Dermis blood vessel endothelial cell (primary cell): ENCODE results near the gene TBC1D22A. TPM values are rescaled to one million over a fixed set of nuclear protein-coding genes. Genes with fewer than 3 reads are reported as not detected.

Source experiments
- DNase-seq: peaks from one replicate; pipeline ENCODE4 v3.0.0; 2010
- total RNA-seq: library from RNA; depleted of rRNA; stranded (reverse); fragments of >200 nt; gene quantifications from 2 replicates; pipeline ENCODE4 v1.2.3, GENCODE V29; 2014

Gene TBC1D22A
- total RNA-seq, 1 donor from 2014 or later: 19.4 TPM

DNA sequence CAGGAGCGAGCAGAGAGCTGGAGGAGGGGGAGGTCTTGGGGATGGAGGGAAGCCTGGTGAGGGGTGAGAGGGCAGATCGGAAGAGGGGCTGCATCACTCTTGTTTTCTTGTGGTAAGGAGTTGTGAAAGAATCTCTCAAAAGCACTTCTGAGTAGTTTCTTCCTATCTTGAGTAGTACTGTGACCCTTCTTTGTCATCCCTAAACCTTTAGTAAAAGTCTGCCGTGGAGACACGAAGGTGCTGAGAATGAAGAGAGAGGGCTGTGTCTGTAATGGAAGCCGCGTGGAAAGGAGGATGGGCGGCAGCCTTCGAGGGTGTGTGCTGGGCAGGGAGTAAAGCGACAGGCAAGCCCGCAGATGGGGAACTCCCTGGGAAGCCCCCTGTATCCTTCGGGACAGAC is 237.8 kb downstream of the TBC1D22A start:
- DNase-seq: no peak

DNA sequence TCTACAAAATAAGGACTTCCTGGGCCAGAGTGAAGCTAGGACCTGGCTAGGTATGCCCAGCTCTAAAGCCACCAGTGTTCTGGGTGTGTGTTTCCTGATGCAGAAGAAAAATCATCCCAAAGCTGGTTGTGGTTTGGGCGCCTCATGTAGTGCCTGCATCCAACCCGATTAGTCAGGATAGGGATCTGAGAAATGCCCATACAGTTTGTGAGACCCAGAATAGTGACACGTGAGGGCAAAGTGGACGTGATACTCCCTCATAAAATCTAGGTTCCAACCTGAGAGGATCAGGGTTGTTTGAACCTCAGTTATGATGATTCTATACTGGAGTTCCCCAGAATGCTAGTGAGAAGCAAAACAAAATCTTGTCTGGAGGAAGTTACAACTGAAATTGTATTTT is 238.4 kb downstream of the TBC1D22A start:
- DNase-seq: no peak

DNA sequence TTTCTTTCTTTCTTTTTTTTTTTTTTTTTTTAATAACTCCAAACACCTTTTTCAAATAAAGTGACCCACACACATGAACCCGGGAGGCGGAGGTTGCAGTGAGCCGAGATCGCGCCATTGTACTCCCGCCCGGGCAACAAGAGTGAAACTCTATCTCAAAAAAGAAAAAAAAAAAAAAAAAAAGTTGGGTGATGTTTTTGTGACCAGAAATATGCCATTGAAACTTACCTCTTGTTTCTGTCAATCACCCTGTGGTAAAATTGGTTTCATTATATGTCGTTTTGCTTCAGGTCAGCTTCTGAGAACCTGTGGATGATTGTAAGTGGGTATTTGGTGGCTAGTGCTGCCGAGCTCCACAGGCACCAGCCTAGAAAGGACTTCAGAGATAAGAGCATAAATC is 238.8 kb downstream of the TBC1D22A start:
- DNase-seq: no peak

DNA sequence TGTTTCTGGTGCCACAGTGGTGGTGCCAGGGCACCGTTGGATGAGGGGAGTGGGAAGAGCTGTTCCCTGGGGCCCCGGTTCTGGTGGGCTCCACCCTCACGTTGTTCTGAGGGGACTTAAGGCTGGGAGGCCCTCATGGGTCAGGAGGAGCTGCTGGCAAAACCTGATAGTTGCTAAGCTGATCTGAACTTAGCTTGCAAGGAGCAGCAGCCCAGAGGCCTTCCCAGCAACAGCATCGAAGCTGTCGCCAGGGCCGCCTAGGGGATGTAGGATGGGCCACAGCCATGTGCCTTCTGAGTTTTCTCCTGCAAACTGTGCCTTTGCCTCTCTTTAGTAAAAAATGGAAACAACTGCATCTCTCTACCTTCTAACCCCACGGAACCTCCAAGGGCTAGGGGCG is 240.2 kb downstream of the TBC1D22A start:
- no peak for DNase-seq

DNA sequence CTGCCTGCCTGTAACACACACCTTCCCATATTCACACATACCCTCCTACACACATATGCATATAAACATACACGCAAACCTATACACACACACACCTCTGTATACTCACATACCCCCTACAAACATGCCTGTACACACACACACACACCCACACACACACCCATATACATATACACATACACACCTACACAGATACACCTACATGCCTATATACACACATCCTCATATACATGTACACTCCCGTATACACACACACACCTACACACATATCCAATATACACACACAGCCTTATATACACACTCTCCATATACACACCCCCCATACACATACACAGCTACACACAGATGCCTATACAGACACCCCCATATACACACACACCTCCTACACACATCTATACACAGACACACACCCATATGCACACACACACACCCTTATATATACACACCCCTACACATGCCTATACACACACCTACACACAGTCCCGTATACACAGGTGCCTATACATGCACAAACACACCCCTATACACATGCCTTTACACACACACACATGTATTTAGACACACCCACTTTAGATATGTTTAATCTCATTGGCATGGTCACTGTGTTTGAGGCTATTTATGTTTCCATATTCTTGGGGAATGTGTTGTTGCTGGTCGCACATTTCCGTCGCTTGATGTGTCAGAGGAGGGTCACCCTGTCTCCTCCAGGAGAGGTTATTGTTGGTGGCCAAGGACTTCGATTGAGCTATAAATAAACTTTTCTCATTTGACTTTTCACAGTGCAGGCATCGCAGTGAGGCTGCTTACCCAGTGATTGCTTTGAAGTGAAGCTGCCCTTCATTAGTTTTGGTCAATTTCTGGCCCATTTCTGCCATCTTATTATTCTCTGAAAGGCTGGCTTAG is 243.3 kb downstream of the TBC1D22A start:
- no peak for DNase-seq

DNA sequence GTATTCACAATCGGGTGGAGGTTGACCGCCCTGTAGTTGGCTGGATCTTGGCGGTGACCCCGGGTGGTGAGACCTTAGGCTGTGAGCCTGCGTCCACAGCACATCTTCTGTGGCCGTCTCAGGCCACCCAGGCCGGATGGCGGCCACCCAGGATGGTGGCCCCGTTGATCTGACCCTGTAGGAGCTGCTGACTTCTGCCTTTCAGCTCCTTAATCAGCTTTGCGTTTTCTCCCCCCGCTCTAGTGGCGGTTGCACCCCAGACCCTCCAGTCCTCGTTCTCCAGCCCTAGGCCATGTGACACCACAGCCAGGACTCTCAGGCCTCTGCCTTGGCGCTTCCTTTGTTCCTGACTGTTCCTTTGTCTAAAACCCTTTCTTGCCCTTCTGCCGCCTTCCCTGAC is 244.0 kb downstream of the TBC1D22A start:
- no peak for DNase-seq

DNA sequence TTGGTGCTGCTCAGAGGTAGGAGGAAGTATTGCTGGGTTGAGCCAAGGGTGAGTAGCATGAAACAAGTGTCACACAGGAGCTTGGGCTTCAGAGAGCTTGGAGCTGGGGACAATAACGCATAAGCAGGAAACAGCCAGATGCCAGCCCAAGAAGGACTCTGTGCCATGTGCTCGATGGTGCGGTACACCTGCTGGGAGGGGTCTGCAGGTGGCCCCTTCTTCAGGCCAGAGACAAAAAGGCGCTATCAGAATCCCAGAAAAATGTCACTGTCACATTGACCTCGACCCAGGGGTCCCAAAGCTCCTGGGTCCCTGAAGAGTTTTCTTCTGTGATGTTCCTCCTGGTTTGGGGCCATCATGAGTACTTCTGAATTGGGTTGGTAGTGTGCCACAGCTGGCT is 244.4 kb downstream of the TBC1D22A start:
- no peak for DNase-seq

DNA sequence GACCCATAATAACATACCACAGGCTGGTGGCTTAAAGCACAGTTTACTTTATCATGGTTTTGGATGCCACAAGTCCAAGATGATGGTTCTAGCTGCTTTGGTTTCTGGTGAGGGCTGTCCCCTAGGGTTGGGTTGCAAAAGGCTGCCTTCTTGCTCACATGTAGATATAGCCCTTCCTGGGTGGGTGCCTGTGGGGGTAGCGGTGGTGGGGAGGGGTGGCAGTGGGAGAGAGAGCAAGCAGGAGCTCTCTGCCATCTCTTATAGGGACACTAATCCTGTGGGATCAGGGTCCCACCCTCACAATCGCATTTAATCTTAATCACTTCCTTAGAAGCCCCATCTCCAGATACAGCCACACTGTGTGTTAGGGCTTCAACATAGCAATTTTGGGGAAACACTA is 245.0 kb downstream of the TBC1D22A start:
- no peak for DNase-seq

DNA sequence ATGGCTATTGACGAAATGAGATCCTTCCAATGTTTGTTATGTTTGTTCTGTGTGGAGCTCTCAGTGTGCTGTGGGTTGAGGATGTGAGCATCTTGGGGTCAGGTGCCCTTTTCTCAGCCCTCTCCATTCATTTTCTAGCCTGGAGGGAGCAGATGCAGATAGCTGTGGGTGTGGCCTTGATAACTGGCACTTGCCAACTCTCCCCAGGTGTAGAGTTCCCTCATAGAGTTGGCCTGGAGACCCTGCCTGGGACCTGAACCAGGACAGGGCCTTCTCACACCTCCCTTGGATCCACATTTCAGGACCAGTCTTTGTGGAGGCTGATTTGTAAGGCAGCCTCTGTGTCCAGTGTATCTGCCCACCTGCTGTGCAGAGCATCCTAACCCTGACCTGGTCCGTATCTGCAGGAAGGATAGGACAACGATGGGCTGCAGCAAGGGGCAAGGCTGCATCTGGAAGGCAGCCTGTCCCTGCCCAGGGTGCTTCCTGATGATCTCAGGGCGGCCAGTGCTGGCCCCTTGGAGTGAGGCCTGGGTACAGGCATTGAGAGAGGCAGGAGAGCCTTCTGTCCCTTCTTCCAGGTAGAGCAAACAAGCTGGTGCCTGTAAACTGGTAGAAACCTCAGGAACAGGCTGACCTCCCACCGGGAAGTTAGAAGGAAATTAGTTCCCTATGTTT is 245.9 kb downstream of the TBC1D22A start:
- DNase-seq: no peak

DNA sequence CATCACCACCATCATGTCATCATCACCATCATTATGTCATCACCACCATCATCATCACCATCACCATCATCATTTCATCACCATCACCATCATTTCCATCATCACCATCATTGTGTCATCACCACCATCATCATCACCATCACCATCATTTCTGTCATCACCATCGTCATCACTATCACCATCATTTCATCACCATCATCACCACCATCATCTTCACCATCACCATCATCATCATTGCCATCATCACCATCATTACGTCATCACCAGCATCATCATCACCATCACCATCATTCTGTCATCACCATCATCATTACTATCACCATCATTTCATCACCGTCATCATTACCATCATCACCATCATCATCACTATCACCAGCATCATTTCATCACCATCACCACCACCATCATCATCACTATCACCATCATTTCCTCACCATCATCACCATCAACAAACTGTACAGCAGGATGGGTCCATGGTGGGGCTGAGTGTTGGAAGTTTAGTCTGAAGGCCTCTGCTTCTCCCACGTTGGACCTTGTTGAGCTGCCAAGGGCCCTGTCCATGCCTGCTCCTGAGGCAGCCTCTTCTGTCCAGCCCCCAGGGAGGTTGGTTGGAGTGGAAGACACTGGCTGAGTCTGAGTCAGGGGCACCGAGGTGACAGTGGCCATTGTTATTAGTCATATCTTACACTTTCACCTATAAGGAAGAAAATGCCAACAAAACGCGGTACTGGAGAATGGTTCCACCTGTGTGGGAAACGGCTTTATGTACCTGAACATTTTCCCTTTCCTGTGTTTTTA is 247.1 kb downstream of the TBC1D22A start:
- no peak for DNase-seq

DNA sequence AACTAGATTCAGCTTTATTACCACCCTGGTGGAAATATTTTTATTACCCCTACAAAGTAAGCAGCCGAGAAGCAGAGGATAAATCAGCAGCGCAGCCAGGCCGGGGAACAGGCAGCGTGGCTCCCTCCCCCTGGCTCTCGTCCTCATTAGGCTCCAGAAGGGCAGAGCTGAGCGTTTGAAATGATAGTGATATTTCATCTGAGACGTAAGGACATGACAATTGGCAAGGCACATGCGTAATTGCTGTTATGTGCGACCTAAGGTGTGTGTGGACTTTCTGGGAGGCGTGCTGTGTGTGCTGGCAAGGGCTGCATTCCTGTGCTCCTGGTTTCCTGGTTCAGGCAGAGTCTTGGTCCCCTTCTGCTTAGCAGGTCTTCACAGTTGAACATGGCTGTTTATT is 247.8 kb downstream of the TBC1D22A start:
- no peak for DNase-seq

DNA sequence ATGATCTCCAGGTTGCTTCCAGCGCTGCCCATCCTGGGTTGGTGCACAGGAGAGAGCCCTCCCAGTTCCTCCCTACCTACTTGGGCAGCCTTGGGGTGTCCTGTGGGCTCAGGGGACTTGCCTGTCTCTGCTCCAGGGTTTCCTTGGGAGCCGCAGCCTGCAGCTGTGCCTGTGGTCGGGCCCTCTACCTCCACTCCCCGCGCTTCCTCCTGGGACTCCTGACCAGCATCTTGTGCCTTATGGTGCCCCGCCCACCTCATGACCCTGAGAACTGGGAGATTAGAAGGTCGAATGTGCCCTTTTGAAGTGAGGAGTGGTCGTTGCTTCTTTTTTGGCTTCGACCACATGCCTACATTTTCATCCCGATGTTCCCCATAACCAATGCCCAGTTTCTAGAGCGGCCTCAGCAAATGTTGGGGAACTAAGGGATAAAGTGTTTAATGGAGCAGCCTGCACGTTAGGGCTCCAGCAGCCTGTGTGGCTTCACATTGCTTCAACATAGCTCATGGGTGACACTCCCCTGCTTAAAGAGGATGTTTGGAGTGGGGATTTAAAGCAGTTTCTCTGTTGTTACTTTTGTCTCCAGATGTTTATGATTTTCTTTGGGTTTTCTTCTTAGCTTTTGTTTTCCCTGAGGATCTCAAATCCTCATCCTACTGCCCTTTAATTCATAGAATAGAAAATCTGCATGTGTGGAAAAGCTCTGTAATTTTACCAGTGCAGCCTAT is 248.8 kb downstream of the TBC1D22A start:
- no peak for DNase-seq

DNA sequence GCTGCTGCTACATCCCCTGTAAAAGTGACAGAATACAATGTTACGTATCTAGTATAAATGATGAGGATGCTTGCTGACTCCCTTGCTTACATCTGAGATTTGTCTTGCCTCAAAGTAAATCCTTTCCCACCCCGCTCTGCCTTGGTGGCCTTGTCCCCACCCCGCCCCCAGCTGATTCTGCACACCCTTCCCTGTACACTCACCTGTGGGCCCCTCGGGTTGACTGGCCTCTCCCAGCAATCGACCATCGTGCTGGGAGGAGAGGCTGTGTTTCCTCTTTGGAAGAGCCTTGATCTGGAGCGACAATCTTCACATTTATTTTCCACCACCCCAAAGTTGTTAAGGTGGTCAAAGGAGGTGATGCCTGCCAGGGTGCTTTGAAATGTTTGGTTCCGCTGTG is 249.4 kb downstream of the TBC1D22A start:
- no peak for DNase-seq

DNA sequence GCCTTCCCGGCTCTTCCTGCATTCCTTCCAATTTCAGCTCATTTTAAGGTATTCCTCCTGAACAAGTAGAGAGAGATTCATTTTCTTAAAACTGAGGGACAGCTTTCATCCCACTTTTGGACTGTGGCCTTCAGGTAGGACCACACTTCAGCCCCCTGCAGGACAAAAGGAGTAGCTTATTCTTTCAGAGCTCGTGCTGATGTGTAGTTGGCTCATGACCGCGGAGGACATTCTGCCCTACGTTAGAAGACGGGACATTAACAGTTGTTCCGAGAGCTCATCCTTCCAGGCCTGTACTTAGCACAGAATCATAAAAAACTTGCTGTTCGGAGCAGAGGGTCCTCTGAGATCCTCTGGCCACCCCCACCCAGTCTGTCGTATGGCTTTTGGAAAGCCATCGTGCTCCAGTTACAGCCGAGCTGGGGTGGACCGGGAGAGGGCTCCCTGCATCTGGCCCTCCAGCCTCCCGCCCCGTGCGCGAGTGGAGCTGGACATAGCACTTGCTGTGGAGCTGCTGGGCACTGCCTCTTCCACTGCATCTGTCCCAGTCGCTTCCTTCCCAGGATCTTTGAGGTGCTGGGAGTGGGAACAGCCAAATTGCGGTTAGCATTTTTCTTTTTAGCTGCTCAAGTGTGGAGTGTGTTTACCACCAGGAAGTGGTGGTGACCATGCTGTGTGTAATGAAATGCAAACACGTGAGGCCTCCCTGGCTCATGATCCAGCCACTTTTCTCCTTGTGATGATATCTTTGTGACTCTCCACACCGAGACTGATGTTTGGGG is 250.3 kb downstream of the TBC1D22A start:
- DNase-seq: peak; percentile 20

DNA sequence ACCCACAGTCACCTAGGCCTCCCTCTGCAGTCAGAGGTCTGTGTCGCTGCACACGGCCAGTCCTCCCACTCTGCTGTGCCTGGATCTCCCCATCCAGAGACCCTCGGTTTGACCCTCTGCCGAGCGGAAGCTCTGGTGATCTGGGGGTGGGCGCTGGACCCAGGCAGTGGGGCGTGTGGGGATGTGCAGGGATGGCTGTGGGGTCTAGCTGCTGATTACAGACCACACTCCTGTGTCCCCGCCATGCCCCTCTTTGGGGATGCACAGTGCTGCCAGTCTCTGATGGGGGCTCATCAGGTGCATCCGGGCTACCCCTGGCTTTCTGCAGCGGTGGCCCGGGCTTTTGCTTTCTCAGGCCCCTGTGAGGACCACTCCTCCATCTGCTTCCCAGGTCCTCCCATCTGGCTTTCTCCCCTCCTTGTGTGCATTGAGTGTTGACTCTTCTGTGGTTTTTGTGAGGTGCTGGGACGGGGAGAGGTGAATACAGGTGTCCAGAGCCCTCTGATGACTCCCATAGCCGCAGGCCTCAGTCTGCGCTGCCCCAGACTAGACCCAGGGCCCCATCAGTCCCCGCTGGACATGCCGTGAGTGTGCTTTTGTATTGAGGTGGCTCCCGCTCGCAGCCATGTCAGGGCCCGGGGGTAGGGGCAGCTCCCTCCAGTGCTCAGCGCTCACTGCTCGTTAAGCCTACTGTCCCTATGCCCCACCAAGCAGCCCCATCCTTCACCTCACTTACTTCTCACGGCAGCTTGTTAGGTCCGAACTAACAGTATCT is 251.6 kb downstream of the TBC1D22A start:
- DNase-seq: no peak

DNA sequence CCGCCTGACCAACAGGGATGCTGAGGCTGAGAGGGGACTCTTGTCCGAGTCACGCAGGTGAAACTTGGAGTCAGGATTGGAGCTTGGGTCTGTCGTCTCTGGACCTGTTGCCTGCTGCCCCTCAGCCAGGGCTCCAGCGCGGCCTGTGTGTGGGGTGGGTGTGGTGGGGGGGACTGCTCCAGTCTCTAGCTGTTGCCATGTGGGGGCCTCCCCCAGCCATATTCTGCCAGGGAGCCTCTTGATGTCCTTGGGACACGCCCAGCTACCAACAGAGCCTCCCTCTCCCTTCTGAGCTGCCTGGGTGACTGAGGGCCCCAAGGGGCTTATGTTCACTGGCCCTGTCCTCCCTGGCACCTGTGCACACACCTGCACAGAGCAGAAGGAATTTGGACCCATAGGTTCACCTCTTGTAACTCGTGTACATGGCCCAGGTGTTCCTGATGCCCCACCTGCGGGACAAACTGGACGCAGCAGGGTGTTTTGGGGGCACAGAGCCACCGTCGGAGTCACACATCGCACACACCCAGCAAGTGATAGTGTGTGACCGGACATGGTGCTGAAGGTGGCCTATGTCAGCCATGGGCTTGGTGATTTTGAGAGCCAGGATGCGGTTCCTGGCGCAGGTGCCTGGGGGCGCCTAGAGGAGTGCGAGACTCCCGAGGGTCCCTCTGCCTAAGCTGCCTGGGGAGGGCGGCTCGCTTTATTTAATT is 252.3 kb downstream of the TBC1D22A start:
- no peak for DNase-seq

DNA sequence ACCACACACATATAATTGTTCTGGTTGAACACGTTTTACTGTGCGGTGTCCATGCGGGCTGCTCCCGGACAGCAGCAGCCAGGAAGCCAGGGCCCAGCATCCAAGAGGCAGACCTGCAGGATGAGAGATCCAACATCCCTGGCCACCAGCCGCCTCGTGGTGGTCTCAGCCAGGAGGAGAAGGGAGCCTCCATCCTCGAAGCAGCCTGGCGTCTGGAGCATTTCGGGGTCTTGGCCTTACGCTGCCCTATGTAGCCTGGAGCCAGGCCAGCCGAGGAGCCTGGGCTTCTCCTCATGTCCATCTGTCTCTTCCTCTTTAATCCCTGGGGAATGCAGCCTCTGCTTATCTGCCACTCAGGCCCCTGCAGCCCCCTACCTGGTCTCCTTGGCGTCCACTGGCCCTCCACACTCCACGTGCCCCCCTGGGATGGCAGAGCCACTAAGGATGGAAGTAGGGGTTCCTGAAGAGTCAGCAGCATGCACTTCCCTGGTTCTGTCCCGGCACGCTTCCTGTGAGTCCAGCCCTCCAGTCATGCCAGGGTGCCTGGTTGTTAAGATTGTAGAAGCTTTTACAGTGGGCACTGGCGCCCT is 253.2 kb downstream of the TBC1D22A start:
- DNase-seq: no peak

DNA sequence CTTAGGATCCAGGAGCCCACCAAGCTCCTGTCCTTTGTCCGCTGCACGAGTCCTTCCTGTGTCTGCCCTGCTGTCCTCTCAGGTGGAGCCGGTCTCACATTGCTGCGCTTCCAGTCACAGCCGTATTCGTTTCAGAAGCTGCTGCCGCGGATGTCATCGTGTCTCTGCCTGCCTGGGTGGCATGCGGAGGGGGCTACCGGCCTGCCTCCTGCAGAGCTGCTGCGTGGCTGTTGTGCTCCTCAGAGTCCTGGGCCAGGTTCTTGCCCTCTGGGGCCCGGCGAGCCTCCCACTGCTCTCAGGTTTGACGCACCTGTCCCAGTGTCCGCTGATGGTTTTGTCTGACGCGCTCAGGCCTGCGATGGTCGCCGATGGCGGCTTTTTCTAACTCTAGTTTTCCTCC is 254.2 kb downstream of the TBC1D22A start:
- DNase-seq: no peak

DNA sequence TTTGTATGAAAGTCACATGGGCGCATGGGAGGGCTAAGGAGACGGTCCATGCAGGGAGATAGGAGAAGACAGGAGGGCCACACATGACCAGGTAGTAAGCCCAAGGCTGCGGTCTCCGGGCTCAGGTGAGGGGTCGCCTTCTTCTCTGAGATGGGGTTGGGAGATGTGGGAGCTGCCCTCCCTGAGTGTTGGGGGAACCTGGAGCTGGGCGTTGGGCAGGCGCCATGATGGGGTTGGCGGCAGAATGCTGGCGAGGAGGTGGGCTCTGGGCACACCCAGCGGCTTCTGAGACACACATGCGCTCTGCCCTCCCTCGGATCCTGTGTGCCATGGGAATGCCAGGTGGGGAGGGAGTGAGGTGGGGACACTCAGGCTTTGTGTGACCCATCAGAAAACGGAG is 254.8 kb downstream of the TBC1D22A start:
- DNase-seq: no peak
